Dedifferentiated amniotic fluid mesenchymal stem cell (primary cell): ENCODE data around the gene GPC5.
"Not testable (repeated sequence)": the region's sequence is repeated elsewhere in the genome, so short reads cannot be mapped to it uniquely, and the experiment has no call there.

ENCODE experiments used
- DNase-seq: peaks from one replicate; pipeline ENCODE4 v3.0.0-alpha.2; 2016; ENCODE audit errors: extremely low spot score

GPC5 gene

GRCh38 chr13:92833071-92833470, 1434.7 kb downstream of the GPC5 start:
- no peak for DNase-seq

GRCh38 chr13:92836171-92836570, 1437.8 kb downstream of the GPC5 start:
- DNase-seq, result no peak

GRCh38 chr13:92838786-92839185, 1440.4 kb downstream of the GPC5 start:
- no peak for DNase-seq

- peak; percentile 26 for DNase-seq
These were observed 1443.7 kb downstream of the GPC5 start for GRCh38 chr13:92842145-92842544.

GRCh38 chr13:92843549-92843948, 1445.1 kb downstream of the GPC5 start:
- no peak for DNase-seq

GRCh38 chr13:92849381-92849780, 1451.0 kb downstream of the GPC5 start:
- no peak for DNase-seq

- DNase-seq, result no peak
These were observed 1466.3 kb downstream of the GPC5 start for GRCh38 chr13:92864584-92865284.

- DNase-seq, result no peak
These were observed 1474.6 kb downstream of the GPC5 start for GRCh38 chr13:92873029-92873428.

- DNase-seq, result no peak
These were observed 1488.2 kb downstream of the GPC5 start for GRCh38 chr13:92886535-92887077.

- no peak for DNase-seq
These were observed 1496.0 kb downstream of the GPC5 start for GRCh38 chr13:92894447-92894846.

- no peak for DNase-seq
These were observed 1498.4 kb downstream of the GPC5 start for GRCh38 chr13:92896842-92897241.

- not testable (repeated sequence) for DNase-seq
These were observed 1500.5 kb downstream of the GPC5 start for GRCh38 chr13:92898946-92899345.

- no peak for DNase-seq
These were observed 1502.0 kb downstream of the GPC5 start for GRCh38 chr13:92900446-92900845.

GRCh38 chr13:92901739-92902138, 1503.3 kb downstream of the GPC5 start:
- no peak for DNase-seq

GRCh38 chr13:92912629-92913028, 1514.2 kb downstream of the GPC5 start:
- DNase-seq, result no peak

- no peak for DNase-seq
These were observed 1515.4 kb downstream of the GPC5 start for GRCh38 chr13:92913840-92914239.
